NOMO-1 (cell line): ENCODE data around the gene P3H2.

Experiments used
- DNase-seq, 2 experiments: peaks; one replicate each; lab custom pipeline; 2025; ENCODE audit not compliant: unreplicated experiment in 2 of 2; lab: John Stamatoyannopoulos, UW

The P3H2 gene

DNA sequence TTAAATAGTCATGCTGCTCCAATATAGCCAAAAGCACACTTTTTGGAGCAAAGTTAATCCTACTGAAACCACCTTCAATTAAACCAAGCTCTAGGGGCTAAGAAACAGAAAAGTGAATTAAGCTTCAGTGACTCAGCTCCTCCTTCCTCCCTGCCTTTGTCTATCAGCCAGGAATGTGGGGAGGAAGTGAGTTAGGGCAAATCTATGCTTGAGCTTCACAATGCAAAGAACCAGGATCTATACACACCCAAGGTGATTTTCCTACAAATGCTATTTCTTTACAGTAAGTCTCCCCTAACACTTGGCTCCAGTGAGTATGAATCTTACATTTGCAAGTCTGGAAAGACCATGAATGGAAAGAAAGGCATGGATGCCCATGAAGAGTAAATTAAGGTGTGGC is 212.1 kb downstream of the P3H2 start:
- no peak for DNase-seq

DNA sequence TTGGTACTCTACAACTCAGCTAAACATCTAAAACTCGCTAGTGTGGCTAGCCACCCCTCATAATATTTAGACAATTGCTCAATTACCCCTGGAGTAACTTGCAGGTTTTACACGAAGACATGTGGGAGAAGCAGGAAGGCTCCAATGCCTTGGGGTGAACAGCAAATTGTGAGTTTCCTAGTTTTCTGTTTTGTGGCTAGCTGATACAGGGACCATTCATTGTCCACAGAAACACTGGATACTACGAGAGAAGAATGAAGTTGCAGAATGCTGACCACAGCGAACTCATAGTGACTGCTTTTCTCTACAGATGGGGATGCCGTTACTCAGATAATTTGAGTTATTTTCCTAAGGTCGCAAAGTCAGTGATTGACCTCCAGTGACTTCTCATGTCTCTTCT is 212.9 kb downstream of the P3H2 start:
- DNase-seq: no peak
